Activated T-helper 1 cell treated with anti-CD3 and anti-CD28 coated beads, Interleukin-2, amount 50 U/mL, for 16 hours (primary cell): ENCODE measurements around the gene FBXO31.

Experiments used
- DNase-seq, 2 donors: peaks; one replicate each; pipeline ENCODE4 v3.0.0-alpha.2; 2020; ENCODE audit warnings: low read depth in 1 of 2, low spot score in 1 of 2

The FBXO31 gene

DNA sequence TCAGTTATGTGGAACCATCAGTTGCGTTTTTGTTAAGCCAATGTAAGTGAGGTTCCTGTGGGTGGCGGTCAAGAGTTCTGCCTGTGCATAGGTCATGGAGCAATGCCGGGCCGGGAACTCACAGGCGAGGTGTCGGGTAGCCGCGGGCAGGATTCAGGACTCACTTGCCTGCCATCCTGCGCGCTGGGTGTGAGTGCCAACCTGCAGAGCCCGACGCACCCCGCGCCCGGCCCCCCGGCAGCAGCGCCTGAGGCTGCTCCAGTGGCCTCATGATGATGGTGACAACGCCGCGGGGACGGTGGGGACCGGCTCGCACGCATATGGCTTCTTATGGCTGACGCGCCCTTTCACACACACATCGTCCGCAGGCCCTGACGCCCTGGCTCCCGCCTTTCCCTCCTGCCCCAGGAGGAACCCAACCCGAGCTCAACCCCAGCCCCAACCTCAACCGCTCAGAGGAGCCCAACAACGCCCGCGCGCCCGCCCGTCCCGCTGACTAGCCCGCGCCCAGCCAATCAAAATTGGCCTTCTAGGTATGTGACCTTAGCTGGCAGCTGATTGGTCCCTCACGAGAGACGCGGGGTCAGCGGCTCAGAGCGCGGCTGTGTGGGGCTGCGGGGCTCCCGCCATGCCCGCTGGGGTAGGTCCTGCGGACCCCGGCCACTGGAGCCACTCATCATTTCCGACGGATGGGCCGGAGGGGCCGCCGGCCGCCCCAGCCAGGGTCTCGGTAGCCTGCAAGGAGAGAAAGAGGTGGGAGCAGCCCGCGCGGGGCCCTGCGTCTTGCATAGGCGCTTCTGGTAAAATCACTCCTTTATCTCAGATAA is 66.4 kb downstream of the FBXO31 start, which contains the start of gene C16orf95:
C16orf95 (minus strand) TSS at position 470 of the 827 bp plus-strand sequence; CDS start at position 320, 150 bp downstream.
- DNase-seq: peak; percentile 94

DNA sequence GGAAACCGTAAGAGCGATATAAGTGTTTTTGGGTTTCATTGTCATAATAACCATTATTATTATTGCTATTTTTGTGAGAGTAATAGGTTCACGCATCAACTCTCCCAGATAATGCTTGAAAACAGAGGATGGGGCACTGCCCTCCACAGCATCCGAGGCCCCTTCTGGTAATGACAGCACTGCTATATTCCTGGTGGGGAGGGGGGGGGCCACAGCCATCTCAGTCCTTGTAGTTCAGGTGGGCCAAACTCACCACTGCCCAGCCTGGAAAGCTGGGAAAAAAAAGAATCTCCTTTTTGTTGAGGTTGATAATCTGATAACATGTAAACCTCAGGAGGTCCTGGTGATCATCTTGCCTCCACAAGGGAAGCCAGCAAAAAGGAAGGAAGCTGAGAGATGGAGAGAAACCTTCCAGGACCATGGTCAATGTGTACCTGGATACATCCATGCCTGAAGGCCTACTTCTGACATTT is 67.1 kb downstream of the FBXO31 start:
- DNase-seq: no peak

DNA sequence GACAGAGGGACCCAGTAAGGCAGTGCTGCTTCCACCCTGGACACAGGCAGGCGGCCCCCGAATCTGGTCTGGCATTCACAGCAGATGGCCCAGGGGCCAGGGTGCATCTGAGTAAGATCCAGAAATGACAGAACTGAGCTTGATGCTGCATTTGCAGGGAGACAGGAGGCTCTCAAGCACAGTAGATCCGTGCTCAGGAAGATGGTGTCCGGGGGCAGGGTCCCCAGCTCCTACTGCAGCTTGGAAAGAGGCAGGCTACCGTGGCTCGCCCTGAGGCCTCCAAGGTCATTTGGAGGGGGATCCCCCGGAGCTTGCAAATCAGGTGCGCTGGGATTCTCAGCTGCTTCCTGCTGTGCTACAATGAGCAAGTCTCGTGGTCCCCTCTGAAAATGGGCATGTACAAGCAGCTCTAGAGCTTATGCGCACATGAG is 68.6 kb downstream of the FBXO31 start:
- DNase-seq: no peak

DNA sequence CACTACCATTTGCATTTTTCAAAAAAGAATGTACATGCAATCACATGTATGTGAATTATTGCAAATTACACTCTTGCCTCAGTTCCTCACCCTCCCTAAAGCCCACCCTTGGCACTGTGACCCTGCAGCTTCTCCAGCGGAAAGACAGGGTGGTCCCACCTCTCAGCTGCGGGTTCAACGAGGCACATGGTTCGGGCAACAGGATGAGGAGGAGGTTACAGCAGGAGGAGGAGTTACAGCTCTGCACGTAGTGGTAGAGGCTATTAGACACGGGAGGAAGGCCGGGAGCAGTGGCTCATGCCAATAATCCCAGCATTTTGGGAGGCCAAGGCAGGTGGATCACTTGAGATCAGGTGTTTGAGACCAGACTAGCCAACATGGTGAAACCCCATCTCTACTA is 71.6 kb downstream of the FBXO31 start:
- no peak for DNase-seq

DNA sequence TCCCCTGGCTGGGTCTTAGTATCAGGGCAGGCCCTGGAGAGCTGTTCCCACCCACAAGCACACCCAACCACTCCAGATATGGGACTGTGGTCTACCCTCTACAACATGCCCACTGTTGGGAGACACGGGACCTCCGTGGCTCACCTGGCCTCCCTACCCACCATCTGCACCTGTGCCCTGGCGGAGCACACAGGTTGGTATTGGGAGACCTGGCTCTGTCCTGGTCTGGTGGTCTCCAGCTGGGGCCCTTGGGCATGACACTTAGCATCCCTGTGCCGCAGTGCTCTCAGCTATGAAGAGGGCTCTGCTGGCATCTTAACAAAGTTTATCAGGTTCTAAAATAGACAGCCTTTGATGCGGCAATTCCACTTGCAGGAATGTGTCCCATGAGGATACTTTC is 72.2 kb downstream of the FBXO31 start:
- DNase-seq: no peak

DNA sequence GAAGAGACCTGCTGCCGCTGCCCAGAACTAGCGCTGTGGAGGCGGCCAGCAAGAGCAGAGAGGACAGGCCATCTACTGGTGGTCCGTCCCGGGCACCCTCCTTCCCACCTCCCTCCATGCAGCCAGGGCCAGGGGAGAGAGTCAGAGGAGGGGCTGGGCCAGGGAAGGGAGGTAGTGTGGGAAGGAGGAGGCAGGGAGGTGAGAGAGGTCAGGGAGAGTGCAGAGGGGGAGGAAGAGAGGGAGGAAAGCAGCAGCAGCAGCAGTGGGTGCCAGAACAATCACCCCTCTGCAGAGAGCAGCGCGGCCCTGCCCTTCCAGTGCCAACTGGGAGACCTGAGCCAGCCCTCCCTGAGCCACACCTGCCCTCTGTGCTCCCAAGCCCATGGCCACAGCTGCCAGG is 73.0 kb downstream of the FBXO31 start:
- DNase-seq: no peak

DNA sequence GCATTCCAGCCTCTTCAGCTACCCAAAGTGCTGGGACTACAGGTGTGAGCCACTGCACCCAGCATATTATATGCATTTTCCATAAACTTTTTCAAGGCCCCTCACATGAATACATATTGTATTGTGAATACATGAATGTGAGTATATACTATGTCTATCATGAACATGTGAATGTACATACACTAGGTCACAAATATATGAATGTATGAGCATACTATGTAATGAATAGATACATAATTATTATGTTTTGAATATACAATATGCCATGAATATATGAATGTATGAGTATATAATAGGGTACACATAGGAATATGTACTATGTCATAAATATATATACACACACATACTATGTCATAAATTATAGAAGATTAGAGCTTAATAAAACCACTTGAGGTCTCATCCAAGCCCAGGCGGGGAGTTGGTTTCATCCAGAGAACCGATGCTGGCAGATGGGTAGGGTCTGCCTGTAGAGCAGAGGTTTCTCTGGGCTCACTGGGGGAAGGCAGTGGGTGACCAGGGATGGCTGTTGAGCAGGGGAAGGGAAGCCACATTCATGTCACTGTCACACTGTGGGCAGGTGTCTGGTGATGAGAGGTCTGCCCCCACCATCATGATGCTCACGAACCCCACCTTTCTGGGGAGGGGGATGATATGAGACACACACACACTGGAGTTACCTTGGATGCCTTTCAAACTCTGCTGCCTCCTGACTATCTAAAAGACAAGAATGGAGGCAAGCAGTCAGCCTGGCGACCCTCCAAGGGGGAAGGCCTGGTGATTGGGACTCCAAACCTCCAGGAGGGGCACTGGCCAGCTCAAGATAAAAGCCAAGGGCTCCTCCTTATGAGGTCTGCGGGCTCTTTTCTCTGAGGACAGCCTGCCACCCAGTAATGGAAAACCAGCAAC is 73.7 kb downstream of the FBXO31 start:
- DNase-seq: no peak

DNA sequence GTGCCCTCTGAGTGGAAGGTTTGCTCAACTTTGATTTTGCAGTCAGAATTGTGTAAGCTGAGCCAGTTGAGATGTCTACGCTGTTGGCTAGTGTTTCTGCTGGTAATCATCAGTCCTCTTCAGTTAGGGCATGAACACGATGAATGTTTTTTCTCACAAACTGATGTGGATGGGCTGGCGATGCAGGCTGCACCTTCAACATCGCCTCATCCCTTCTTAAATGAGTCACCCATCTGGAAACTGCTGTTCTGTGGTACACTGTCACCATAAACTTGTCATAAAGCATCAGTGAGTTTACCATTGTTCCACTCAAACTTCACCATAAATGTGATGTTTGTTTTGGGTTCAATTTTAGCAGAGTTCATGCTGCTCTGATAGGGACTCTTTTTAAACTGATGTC is 74.8 kb downstream of the FBXO31 start:
- DNase-seq: no peak

DNA sequence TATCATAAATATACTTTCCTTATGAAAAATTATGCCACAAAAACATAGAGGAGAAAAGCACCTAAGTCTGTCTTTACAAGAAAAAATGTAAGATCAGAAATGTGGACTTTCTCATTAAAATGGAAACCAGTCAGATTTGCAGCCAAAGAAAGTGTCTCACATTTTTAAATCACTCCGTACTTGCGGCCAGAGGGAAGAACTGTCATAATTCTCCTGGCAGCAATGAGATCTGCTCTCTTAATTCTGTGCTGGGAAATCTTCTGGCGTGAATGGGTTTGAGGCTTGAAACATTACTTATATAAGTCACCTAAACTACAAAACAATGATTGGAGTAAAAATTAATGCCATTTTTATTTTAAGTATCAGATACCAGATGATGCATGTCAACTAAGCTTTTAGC is 77.1 kb downstream of the FBXO31 start:
- DNase-seq: no peak

DNA sequence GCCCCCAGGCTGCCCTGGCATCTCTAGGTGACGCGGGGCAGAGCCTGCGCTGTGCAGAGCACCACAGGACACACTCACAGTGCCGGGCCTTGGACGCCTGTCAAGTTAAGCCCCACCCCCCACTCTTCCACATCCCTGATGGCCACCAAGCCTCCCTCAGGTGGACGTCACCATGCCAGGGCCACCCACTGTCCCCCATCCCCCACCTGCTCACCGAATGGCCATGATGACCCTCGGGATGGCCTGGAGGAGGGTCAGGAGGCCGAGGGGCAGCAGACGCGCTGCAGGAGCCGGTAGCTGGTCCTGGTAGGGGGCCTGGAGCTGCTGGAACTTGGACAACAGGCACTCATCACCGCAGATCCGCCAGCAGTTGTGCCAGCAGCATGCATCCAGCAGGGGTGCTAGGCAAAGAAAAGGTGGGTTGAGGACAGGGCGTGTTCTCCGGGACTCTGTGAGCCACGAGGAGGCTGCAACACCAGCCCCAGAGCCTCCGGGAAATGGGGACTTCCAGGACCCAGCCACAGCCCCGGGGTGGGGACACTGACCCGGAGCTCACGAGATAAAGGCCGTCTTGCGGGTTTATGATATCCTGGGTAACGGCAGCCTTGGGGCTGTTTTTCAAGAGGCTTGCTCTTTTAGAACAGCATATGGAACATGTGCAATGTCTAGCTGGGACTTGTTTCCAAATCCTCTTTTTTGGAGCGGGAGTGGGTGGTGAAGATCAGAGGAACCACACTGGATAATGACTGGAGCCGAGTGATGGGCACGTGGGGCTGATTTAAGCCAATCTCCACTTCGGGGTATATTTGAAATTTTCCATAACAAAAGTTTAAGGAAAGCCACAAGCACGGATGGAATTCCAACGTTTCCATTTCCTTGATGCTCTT is 77.8 kb downstream of the FBXO31 start:
- DNase-seq: no peak

DNA sequence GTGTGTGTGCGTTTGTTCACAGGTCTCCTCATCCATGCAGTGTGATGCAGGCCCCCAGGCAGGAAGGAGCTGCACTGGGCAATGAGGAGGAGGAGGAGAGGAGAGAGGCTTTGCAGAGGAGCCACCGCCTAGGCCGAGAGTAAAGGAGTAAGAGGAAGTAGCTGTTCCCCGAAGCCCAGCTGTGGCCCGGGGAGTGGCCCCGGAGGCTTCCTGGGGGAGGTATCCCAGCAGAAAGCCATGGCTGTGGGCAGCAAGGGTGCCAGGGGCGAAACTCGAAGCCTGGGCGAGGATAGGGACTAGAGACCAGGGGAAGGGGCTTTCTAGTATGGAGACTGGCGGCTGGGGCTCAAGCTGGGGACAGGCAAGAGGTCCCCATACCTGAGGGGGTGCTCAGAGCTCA is 78.6 kb downstream of the FBXO31 start:
- DNase-seq: no peak

DNA sequence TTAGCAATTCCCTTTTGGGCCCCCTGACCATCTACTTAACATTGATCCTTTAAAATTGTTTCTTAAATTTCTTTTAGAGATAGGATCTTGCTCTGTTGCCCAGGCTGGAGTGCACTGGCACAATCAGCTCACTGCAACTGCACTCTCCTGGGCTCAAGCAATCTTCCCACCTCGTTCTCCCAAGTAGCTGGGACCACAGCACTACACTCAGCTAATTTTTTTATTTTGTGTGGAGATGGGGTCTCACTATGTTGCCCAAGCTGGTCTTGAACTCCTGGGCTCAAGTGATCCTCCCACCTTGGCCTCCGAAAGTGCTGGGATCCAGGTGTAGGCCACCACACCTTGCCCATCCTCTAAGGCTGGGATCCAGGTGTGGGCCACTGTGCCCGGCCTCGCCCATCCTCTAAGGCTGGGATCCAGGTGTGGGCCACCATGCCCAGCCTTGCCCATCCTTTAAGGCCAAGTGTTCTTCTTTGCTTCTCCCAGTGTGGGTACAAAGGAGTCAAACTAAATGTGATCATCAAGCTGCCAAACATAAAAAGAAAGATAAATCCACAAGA is 79.5 kb downstream of the FBXO31 start:
- DNase-seq: no peak

DNA sequence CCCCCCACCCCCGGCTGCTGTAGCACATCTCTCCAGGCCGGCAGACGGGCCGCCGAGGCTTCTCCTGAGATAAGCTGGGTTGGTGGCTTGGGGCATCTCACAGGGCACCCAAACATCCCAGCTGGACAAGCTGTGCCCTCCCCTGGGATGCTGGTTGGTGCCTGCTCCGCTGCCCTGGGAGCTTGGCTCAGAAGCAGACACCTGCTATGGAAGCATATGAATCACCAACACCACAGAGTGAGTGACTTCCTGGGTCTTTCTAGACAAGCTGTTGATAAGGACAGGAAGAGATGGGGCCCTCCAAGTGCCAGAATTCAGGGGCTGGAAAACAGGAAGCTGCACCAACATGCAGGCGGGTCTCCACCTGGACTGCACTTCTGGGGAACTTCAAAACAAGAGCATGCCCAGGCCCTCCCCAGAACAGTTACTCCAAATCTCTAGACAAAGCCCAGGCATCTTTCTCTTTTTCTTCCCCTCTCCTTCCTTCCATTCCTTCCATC is 80.1 kb downstream of the FBXO31 start:
- no peak for DNase-seq

DNA sequence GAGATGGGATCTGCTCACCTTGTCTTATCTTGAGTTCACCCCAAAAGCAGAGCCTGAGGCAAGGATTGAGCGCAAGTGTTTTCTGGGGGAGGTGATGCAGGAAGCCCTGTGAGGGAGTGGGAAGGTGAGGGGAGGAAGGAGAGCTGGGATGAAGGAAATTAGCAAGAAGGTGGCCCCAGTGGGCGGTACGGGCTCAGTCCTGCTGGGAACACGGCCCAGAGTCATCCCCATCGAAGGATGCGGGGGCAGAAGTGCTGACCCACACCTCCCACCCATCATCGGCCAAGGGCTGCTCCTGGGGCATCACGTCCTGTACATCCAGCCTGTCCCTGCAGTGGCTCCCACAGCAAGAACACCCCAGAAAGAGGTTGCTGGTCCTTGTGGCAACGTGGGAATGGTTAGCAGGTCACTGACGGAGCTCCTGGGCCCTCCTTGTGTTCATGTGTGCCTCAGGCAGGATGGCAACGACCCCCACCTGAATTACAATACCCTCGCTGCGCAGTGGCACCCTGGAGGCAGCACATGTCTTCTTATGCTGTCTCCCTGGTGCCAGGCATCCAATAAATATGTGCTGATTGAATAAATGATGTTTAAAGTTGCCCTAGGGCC is 84.6 kb downstream of the FBXO31 start:
- no peak for DNase-seq

DNA sequence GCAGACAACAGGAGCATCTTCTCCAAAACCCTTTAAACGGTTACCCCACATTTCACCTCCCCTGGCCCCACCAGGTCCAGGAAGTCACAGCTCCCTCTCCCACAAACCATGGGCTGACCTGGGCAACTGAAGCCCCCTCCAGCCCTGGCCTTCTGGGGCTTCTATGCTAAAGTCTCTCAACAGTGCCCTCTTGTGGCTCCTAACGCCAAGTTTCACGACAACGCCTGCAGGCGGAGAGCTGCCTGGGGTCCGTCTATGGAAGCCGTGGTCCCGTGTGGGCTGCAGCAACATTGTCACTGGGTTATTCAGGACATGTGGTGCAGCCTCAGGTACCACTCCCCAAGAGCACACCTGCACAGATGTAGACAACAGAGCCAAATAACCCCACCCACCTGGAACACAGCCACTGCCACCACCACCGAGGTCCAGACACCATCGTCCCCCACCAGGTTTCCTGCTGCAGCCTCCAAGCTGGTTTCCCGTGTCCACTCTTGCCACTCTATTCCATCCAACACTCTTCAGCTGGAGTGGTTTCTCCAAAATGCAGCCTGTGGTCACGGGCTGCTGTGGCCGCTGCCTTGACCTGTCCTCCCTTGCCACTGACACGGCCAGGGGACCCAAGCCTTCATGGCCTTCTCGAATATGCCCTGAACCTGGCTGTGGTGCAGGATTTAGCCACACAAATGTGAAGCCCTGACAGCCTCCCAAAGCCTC is 85.5 kb downstream of the FBXO31 start:
- DNase-seq: no peak

DNA sequence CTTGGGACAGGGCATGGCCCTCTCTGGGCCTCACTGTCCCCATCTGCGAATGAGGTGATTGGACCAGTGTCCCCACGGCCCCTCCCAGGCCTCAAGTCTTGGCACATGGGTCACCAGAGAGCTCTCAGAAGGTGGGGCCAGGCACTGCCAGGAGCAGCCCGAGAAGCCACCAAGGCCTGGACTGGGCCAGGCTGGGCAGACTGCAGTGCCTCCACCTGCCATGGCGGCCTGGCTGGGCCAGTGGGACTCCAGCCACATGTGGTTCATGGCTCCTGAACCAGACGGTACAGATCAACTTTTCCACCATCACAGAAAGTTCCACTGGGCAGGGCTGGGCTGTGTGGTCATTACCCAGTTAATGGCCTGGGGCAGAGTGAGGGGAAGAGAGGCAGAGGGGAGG is 86.2 kb downstream of the FBXO31 start:
- no peak for DNase-seq

DNA sequence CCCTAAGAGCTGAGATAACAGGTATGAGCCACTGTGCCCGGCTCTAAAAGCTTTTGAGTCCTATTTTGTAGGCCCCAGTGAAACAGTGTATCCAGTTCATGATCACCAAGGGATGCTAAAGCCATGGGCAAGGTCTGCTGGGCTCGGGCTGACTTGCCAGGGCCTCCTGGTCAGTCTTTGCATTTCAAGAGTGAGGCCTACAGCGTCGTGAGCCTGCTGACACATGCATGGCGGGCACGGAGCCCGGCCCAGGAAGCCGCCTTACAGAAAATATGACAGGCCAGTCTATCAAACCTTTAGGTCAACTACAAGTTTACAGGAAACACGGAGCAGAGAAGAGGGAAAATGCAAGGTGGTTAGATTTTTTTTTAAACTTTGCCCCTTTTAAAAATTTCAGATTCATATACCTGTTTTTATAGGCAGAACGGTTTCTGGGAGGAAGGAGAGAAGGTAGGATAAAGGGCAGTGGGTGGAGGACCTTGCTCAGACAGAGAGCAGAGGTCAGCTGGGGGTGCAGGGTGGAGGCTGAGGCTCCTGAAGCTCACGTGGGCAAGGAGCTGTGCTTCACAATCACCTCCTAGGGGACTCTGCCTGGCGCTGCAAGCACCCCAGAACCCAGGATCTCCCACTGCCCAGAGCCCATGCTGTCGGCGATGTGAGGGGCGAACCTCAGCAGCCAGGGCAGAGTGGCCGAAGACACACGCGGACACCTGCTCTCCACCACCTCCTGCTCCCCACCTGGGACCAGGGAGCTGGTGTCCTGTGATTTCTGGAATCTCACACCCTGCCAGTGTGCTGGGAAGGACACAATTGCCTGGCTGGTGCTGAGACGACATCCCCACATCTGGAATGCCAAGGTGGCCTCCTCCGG is 87.7 kb downstream of the FBXO31 start:
- no peak for DNase-seq

DNA sequence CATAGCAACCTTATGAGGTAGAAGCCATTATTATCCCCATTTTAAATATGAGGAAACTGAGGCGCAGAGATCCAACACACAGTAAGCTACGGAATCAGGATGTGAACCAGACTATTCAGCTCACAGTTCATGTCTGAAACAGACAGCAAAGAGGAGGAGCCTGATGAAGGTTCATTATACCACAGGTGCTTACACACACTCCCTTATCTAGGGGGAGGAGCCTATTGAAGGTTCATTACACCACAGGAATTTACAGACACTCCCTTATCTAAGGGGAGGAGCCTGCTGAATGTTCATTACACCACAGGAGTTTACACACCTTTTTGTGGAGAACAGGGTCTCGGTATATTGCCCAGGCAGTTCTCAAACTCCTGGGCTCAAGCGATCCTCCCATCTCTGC is 88.3 kb downstream of the FBXO31 start:
- DNase-seq: no peak
